H1 (cell line): ENCODE data around the gene SLC7A10. TPM values are rescaled to one million over a fixed set of nuclear protein-coding genes. Genes with fewer than 3 reads are reported as not detected.

Experiments used
- CTCF ChIA-PET: fragments of 300-600 bp; sonication (Branson Sonifier 250); formaldehyde crosslinking; loops from one replicate; lab custom pipeline; 2021; ENCODE audit not compliant: partially characterized antibody; lab: Charles Lee
- POLR2A ChIA-PET: fragments of 300-600 bp; sonication (Branson Sonifier 250); formaldehyde crosslinking; loops from one replicate; lab custom pipeline; 2021; ENCODE audit warnings: inconsistent platforms; ENCODE audit not compliant: partially characterized antibody; lab: Charles Lee
- DNase-seq, 2 experiments: peaks; one replicate each; pipeline versions ENCODE4 v3.0.0 to v3.0.0-alpha.2; 2010 to 2022; ENCODE audit warnings: low spot score in 2 of 2, low read depth in 1 of 2, mixed read lengths in 1 of 2
- FAIRE-seq: peaks from 2 replicates; lab custom pipeline; 2011; peaks lifted over from hg19 to GRCh38; lab: Jason Lieb, UNC
- H2AFZ ChIP-seq: 2 replicates; pipeline ENCODE4 v1.8.1; 2012; ENCODE audit warnings: low read length, inconsistent platforms
- H2AK5ac ChIP-seq: 2 replicates; pipeline ENCODE4 v1.6.1; 2013; ENCODE audit warnings: low read depth, low read length
- H2BK120ac ChIP-seq: replicated peaks from 2 replicates; pipeline ENCODE3; 2013; ENCODE audit warnings: low read depth, low read length, inconsistent platforms
- H2BK12ac ChIP-seq: 2 replicates; pipeline ENCODE4 v1.6.1; 2013; ENCODE audit warnings: low read depth, low read length
- H2BK15ac ChIP-seq: 2 replicates; pipeline ENCODE4 v1.6.1; 2013; ENCODE audit warnings: low read length
- H2BK20ac ChIP-seq: 2 replicates; pipeline ENCODE4 v1.6.1; 2013; ENCODE audit warnings: low read length
- H2BK5ac ChIP-seq: 2 replicates; pipeline ENCODE4 v1.6.1; 2013; ENCODE audit warnings: low read depth, low read length
- H3K14ac ChIP-seq: 2 replicates; pipeline ENCODE4 v1.6.1; 2013; ENCODE audit warnings: inconsistent platforms; ENCODE audit not compliant: insufficient read length
- H3K18ac ChIP-seq: 2 replicates; pipeline ENCODE4 v1.6.1; 2013; ENCODE audit warnings: low read length; ENCODE audit errors: extremely low read depth
- H3K23ac ChIP-seq: 2 replicates; pipeline ENCODE4 v1.6.1; 2013; ENCODE audit warnings: inconsistent platforms; ENCODE audit not compliant: insufficient read length
- H3K23me2 ChIP-seq: 2 replicates; pipeline ENCODE4 v1.6.1; 2013; ENCODE audit warnings: low read depth, low read length
- H3K27ac ChIP-seq: 2 replicates; pipeline ENCODE4 v1.6.1; 2011; ENCODE audit warnings: low read depth, low read length, inconsistent platforms
- H3K27me3 ChIP-seq, 4 experiments: replicated peaks in 1 of 4; 1 replicate in 1 of 4; 2 replicates in 3 of 4; pipeline versions ENCODE4 v1.6.1 to v1.8.1; 2011 to 2013; ENCODE audit warnings: low read length in 3 of 4, mild to moderate bottlenecking in 3 of 4, inconsistent platforms in 2 of 4, mixed read lengths in 2 of 4, moderate library complexity in 1 of 4; ENCODE audit not compliant: control insufficient read depth in 3 of 4, insufficient read depth in 3 of 4; ENCODE audit errors: extremely low read depth in 1 of 4
- H3K36me3 ChIP-seq, 4 experiments: 2 replicates each; pipeline versions ENCODE4 v1.6.1 to v1.8.1; 2011 to 2013; ENCODE audit warnings: mild to moderate bottlenecking in 4 of 4, low read length in 3 of 4, moderate library complexity in 2 of 4, control low read depth in 1 of 4, inconsistent platforms in 1 of 4; ENCODE audit not compliant: insufficient read depth in 4 of 4, control insufficient read depth in 2 of 4
- H3K4ac ChIP-seq: replicated peaks from 2 replicates; pipeline ENCODE3; 2013; ENCODE audit warnings: low read length, low read depth, mixed read lengths, inconsistent platforms; ENCODE audit not compliant: insufficient read length
- H3K4me1 ChIP-seq, 4 experiments: replicated peaks in 1 of 4; 1 replicate in 1 of 4; 2 replicates in 3 of 4; pipeline versions ENCODE4 v1.6.1 to v1.8.1; 2011 to 2013; ENCODE audit warnings: low read length in 3 of 4, inconsistent platforms in 2 of 4, mixed read lengths in 1 of 4; ENCODE audit not compliant: insufficient read depth in 4 of 4, control insufficient read depth in 3 of 4
- H3K4me2 ChIP-seq, 2 experiments: 2 replicates each; pipeline versions ENCODE4 v1.6.1 to v1.8.1; 2011 to 2013; ENCODE audit warnings: low read depth in 2 of 2, low read length in 2 of 2, control low read depth in 1 of 2, inconsistent platforms in 1 of 2, mild to moderate bottlenecking in 1 of 2; ENCODE audit not compliant: insufficient read depth in 1 of 2
- H3K4me3 ChIP-seq, 4 experiments: fragments of 200-600, 300-600 bp in 1 of 4; sonication (generic), shearing (Covaris generic), sonication (Bioruptor Twin) in 1 of 4; 2 replicates each; pipeline versions ENCODE4 v1.5.1 to v1.8.1; 2011 to 2016; ENCODE audit warnings: low read length in 4 of 4, low read depth in 3 of 4, control low read depth in 2 of 4, inconsistent platforms in 2 of 4, mild to moderate bottlenecking in 2 of 4, mixed read lengths in 1 of 4, moderate library complexity in 1 of 4; ENCODE audit not compliant: insufficient read depth in 2 of 4; ENCODE audit errors: extremely low read depth in 1 of 4
- H3K56ac ChIP-seq: replicated peaks from 2 replicates; pipeline ENCODE3; 2013; ENCODE audit warnings: low read depth, mild to moderate bottlenecking, mixed read lengths, low read length, inconsistent platforms; ENCODE audit not compliant: insufficient read length
- H3K79me1 ChIP-seq: 2 replicates; pipeline ENCODE4 v1.6.1; 2013; ENCODE audit warnings: low read depth, low read length, control low read depth
- H3K79me2 ChIP-seq, 2 experiments: 2 replicates each; pipeline versions ENCODE4 v1.6.1 to v1.8.1; 2012 to 2013; ENCODE audit warnings: low read length in 2 of 2, mild to moderate bottlenecking in 2 of 2, inconsistent platforms in 1 of 2; ENCODE audit not compliant: insufficient read depth in 2 of 2, control insufficient read depth in 1 of 2
- H3K9ac ChIP-seq, 4 experiments: replicated peaks in 1 of 4; 1 replicate in 1 of 4; 2 replicates in 3 of 4; pipeline versions ENCODE4 v1.6.1 to v1.8.1; 2011 to 2013; ENCODE audit warnings: low read depth in 3 of 4, low read length in 3 of 4, control low read depth in 2 of 4, mild to moderate bottlenecking in 2 of 4, moderate library complexity in 2 of 4, inconsistent platforms in 1 of 4; ENCODE audit errors: extremely low read depth in 1 of 4
- H3K9me3 ChIP-seq, 2 experiments: 2 replicates each; pipeline versions ENCODE4 v1.6.1 to v1.8.1; 2012 to 2013; ENCODE audit warnings: mild to moderate bottlenecking in 2 of 2, moderate library complexity in 2 of 2, control low read depth in 1 of 2, inconsistent platforms in 1 of 2, low read depth in 1 of 2, low read length in 1 of 2, mixed read lengths in 1 of 2; ENCODE audit not compliant: insufficient read depth in 2 of 2
- H4K20me1 ChIP-seq, 2 experiments: replicated peaks in 1 of 2; 2 replicates each; pipeline versions ENCODE3 to v1.8.1; 2011 to 2013; ENCODE audit warnings: inconsistent platforms in 2 of 2, low read length in 2 of 2, mild to moderate bottlenecking in 1 of 2; ENCODE audit not compliant: insufficient read depth in 2 of 2, control insufficient read depth in 1 of 2
- H4K5ac ChIP-seq: 2 replicates; pipeline ENCODE4 v1.6.1; 2013; ENCODE audit warnings: low read length, low read depth, mixed read lengths, inconsistent platforms; ENCODE audit not compliant: insufficient read length
- H4K8ac ChIP-seq: 2 replicates; pipeline ENCODE4 v1.8.0; 2013; ENCODE audit warnings: mild to moderate bottlenecking, moderate library complexity, low read length, inconsistent platforms; ENCODE audit not compliant: insufficient read depth; ENCODE audit errors: extremely low read depth
- H4K91ac ChIP-seq: replicated peaks from 2 replicates; pipeline ENCODE3; 2013; ENCODE audit warnings: low read length, mixed read lengths, inconsistent platforms; ENCODE audit not compliant: insufficient read length
- ATF3 ChIP-seq: IDR thresholded peaks from 2 replicates; pipeline ENCODE4 v1.6.1; 2011; ENCODE audit warnings: low read depth, mild to moderate bottlenecking, low read length; ENCODE audit not compliant: insufficient read depth
- CEBPB ChIP-seq: IDR thresholded peaks from 2 replicates; pipeline ENCODE4 v1.6.1; 2012; ENCODE audit warnings: low read depth, low read length
- EZH2 ChIP-seq: fragments of 200-600 bp; sonication (generic); IDR thresholded peaks from 2 replicates; pipeline ENCODE4 v1.7.1; 2012; ENCODE audit warnings: low read depth, mild to moderate bottlenecking, moderate library complexity, low read length, inconsistent platforms; ENCODE audit not compliant: severe bottlenecking
- FOSL1 ChIP-seq: IDR thresholded peaks from 2 replicates; pipeline ENCODE4 v1.6.1; 2011; ENCODE audit warnings: mild to moderate bottlenecking, low read depth, low read length, moderate library complexity; ENCODE audit not compliant: insufficient read depth
- HDAC2 ChIP-seq, 2 experiments: fragments of 300-600 bp in 1 of 2; sonication (generic) in 1 of 2; IDR thresholded peaks; 2 replicates each; pipeline ENCODE4 v1.6.1; 2011 to 2012; ENCODE audit warnings: low read depth in 2 of 2, low read length in 2 of 2, mild to moderate bottlenecking in 2 of 2, moderate library complexity in 2 of 2, borderline replicate concordance in 1 of 2, inconsistent platforms in 1 of 2
- KDM1A ChIP-seq: fragments of 200-600, 300-600 bp; sonication (generic); IDR thresholded peaks from 2 replicates; pipeline ENCODE4 v1.7.1; 2016; ENCODE audit warnings: mild to moderate bottlenecking, low read length, borderline replicate concordance
- KDM4A ChIP-seq: IDR thresholded peaks from one replicate; pipeline ENCODE4 v1.7.1; 2012; ENCODE audit warnings: low read depth, mild to moderate bottlenecking, moderate library complexity, low read length, inconsistent platforms; ENCODE audit not compliant: severe bottlenecking
- NANOG ChIP-seq: IDR thresholded peaks from 2 replicates; pipeline ENCODE4 v1.6.1; 2011; ENCODE audit warnings: low read length, low read depth, mild to moderate bottlenecking, inconsistent platforms; ENCODE audit not compliant: insufficient read depth, poor library complexity, severe bottlenecking
- NRF1 ChIP-seq: IDR thresholded peaks from 2 replicates; pipeline ENCODE4 v1.6.1; 2011; ENCODE audit warnings: mild to moderate bottlenecking, low read depth, low read length, improper control_type of control experiment
- RXRA ChIP-seq: IDR thresholded peaks from 2 replicates; pipeline ENCODE4 v1.6.1; 2011; ENCODE audit warnings: low read depth, mild to moderate bottlenecking, low read length, moderate library complexity; ENCODE audit not compliant: insufficient read depth
- SP1 ChIP-seq: IDR thresholded peaks from 2 replicates; pipeline ENCODE4 v1.6.1; 2011; ENCODE audit warnings: low read depth, low read length
- SP4 ChIP-seq: IDR thresholded peaks from 2 replicates; pipeline ENCODE4 v1.6.1; 2012; ENCODE audit warnings: low read length, inconsistent platforms
- WGBS, 2 experiments: shearing (Covaris generic) in 1 of 2; methylation state at CpG; one replicate each; pipeline versions ENCODE4 v1.1.6 to v1.1.7; 2013 to 2015; ENCODE audit warnings: low lambda C conversion rate in 2 of 2, mixed read lengths in 2 of 2, inconsistent platforms in 1 of 2, low coverage in 1 of 2, missing lambda C conversion rate in 1 of 2; ENCODE audit not compliant: insufficient replicate concordance in 2 of 2, insufficient coverage in 1 of 2, insufficient read length in 1 of 2; ENCODE audit errors: extremely low coverage in 1 of 2, missing lambda C conversion rate in 1 of 2; 5-methylcytosine and 5-hydroxymethylcytosine counted together
- polyA plus RNA-seq, 7 experiments: library from polyadenylated mRNA; depleted of rRNA in 3 of 7; stranded (reverse) in 5 of 7; unstranded in 2 of 7; fragments of >200 nt in 5 of 7; fragments of 200-250 nt in 2 of 7; gene quantifications; 1 replicate in 5 of 7; 2 replicates in 1 of 7; 4 replicates in 1 of 7; pipeline versions ENCODE4 v1.2.1 to v1.2.3, GENCODE V29; 2011 to 2013; ENCODE audit warnings: missing spikeins in 2 of 7, mixed read lengths in 2 of 7
- total RNA-seq: library from RNA; stranded (reverse); fragmentation: NEBNext Ultra II Directional; extraction: Animal tissue kit (Norgen Biotek cat#: 25700); gene quantifications from 2 replicates; pipeline ENCODE4 v1.2.1, GENCODE V29; 2021

The SLC7A10 gene
- total and polyA plus RNA-seq, 2 of the 8 experiments (the other 6 are each of a cell fraction or from before 2014, with no cell fraction given): 3.7 to 7.1 TPM

GRCh38 chr19:33252418-33252962, 26.8 kb upstream of the SLC7A10 start:
- POLR2A ChIA-PET: interaction anchor here (1.0 to 3.1 kb wide), 2 partner anchors 50 to 121 kb away, joined by 3 to 9 read pairs; partner anchors contain the start of genes CEBPA and CEBPG
- H3K23ac ChIP-seq: no peak overlapping the region
- no peak overlapping the region for H2BK120ac ChIP-seq
- peaks cover 0 to 4% (median under 1%) of the 10 kb centered on the region in 4 experiments; a peak in 5 of 7 replicates for H3K4me1 ChIP-seq
- no peak overlapping the region for H3K4ac ChIP-seq
- no peak for TF ChIP-seq ATF3
- TF ChIP-seq KDM1A: no peak
- TF ChIP-seq EZH2: no peak
- no peak for TF ChIP-seq NRF1
- no peak for TF ChIP-seq HDAC2 (IDR thresholded peaks at IDR 0.05; ENCODE audit: borderline replicate concordance in 1 of 2, low read depth in 2 of 2, low read length in 2 of 2)
- no peak for TF ChIP-seq NANOG
- TF ChIP-seq FOSL1: no peak
- no peak for TF ChIP-seq KDM4A
- no peak for TF ChIP-seq SP1
- TF ChIP-seq CEBPB: no peak
- TF ChIP-seq SP4: no peak
- no peak for TF ChIP-seq RXRA
- TF ChIP-seq, all 59 proteins: peak for 0
- H4K20me1 ChIP-seq: peaks cover 0 to 12% of the 10 kb centered on the region in 2 experiments
- no peak overlapping the region for H3K14ac ChIP-seq
- no peaks in the 10 kb centered on the region for H3K79me2 ChIP-seq
- no peaks in the 10 kb centered on the region for H3K9me3 ChIP-seq
- WGBS, 2 experiments: 81% methylated on average over 4 of the region's 4 CpGs; no CpG with 5 or more reads in 1 of the 2 experiments
- no peak overlapping the region for H3K4me3 ChIP-seq
- no peak overlapping the region for H3K9ac ChIP-seq
- H3K36me3 ChIP-seq: no peaks in the 10 kb centered on the region
- H3K18ac ChIP-seq: no peak overlapping the region
- H4K8ac ChIP-seq: no peak overlapping the region
- H2AK5ac ChIP-seq: no peak overlapping the region
- H3K23me2 ChIP-seq: peaks cover 13% of the 10 kb centered on the region; the same call in 1 of the 2 replicates
- CTCF ChIA-PET: interaction anchor here (0.5 to 1.4 kb wide), 2 partner anchors 155 to 513 kb away, joined by 3 to 4 read pairs; no protein-coding TSS in a partner anchor
- H2BK12ac ChIP-seq: no peak overlapping the region
- no peak overlapping the region for H3K27ac ChIP-seq
- H2BK15ac ChIP-seq: no peak overlapping the region
- no peak overlapping the region for H4K5ac ChIP-seq
- no peak overlapping the region for H2BK20ac ChIP-seq
- peaks cover 6% of the 10 kb centered on the region; the same call in 1 of the 2 replicates for H3K79me1 ChIP-seq
- no peak overlapping the region for H4K91ac ChIP-seq
- H3K27me3 ChIP-seq: no peaks in the 10 kb centered on the region; a peak in 1 of 7 replicates
- no peak overlapping the region for H2AFZ ChIP-seq
- no peak overlapping the region for H3K4me2 ChIP-seq
- DNase-seq (no peak), FAIRE-seq (no peak)
- no peak overlapping the region for H3K56ac ChIP-seq
- H2BK5ac ChIP-seq: no peak overlapping the region
